GM23338 (cell line): ENCODE measurements around the gene CAMK1. TPM values are rescaled to one million over a fixed set of nuclear protein-coding genes. Genes with fewer than 3 reads are reported as not detected.

Experiments
- ATAC-seq: fragments of 200-7000 bp; cut with Tn5 transposase; 3 replicates; pipeline ENCODE4 v1.9.1; 2020
- DNase-seq: peaks from one replicate; pipeline ENCODE4 v3.0.0-alpha.2; 2015; ENCODE audit warnings: low spot score
- H2AFZ ChIP-seq: fragments of 200-600 bp; sonication (generic); 2 replicates; pipeline ENCODE4 v1.8.0; 2016; ENCODE audit warnings: antibody characterized with exemption, mild to moderate bottlenecking, moderate library complexity
- H3F3A ChIP-seq: fragments of 200-600 bp; sonication (generic); replicated peaks from 2 replicates; pipeline ENCODE4 v1.8.0; 2017; ENCODE audit warnings: antibody characterized with exemption, mixed run types, low read depth
- H3K27ac ChIP-seq: fragments of 200-600 bp; sonication (generic); 2 replicates; pipeline ENCODE4 v1.6.1; 2016; ENCODE audit warnings: low read depth
- H3K27me3 ChIP-seq: fragments of 200-600 bp; sonication (generic); 2 replicates; pipeline ENCODE4 v1.8.0; 2016; ENCODE audit warnings: mild to moderate bottlenecking, mixed run types, moderate library complexity; ENCODE audit not compliant: insufficient read depth
- H3K36me3 ChIP-seq: fragments of 200-600 bp; sonication (generic); 2 replicates; pipeline ENCODE4 v1.8.0; 2016; ENCODE audit warnings: mild to moderate bottlenecking; ENCODE audit not compliant: insufficient read depth
- H3K4me1 ChIP-seq: fragments of 200-600 bp; sonication (generic); 2 replicates; pipeline ENCODE4 v1.8.0; 2016; ENCODE audit warnings: mild to moderate bottlenecking, moderate library complexity; ENCODE audit not compliant: insufficient read depth
- H3K4me2 ChIP-seq: fragments of 200-600 bp; sonication (generic); 2 replicates; pipeline ENCODE4 v1.7.1; 2017; ENCODE audit warnings: mixed run types
- H3K4me3 ChIP-seq: fragments of 200-600 bp; sonication (generic); 2 replicates; pipeline ENCODE4 v1.6.1; 2016; ENCODE audit warnings: mixed run types
- H3K79me2 ChIP-seq: fragments of 200-600 bp; sonication (generic); replicated peaks from 2 replicates; pipeline ENCODE4 v1.8.0; 2017; ENCODE audit warnings: mild to moderate bottlenecking; ENCODE audit not compliant: insufficient read depth
- H3K9me2 ChIP-seq: fragments of 200-600 bp; sonication (generic); 2 replicates; pipeline ENCODE4 v1.8.0; 2017; ENCODE audit not compliant: insufficient read depth
- H4K20me1 ChIP-seq: fragments of 200-600 bp; sonication (generic); replicated peaks from 2 replicates; pipeline ENCODE4 v1.8.0; 2017; ENCODE audit warnings: mild to moderate bottlenecking; ENCODE audit not compliant: insufficient read depth
- H3K27ac Mint-ChIP-seq: 2 replicates; pipeline ENCODE4 v1.8.0; 2020; ENCODE audit warnings: inconsistent platforms, mild to moderate bottlenecking, moderate library complexity, mixed read lengths
- H3K27me3 Mint-ChIP-seq: 3 replicates; pipeline ENCODE4 v1.8.0; 2022; ENCODE audit warnings: low read depth, mild to moderate bottlenecking, moderate library complexity, mixed read lengths, inconsistent platforms; ENCODE audit not compliant: insufficient read depth, poor library complexity
- H3K36me3 Mint-ChIP-seq: 3 replicates; pipeline ENCODE4 v1.8.0; 2021; ENCODE audit warnings: low read depth, mild to moderate bottlenecking, inconsistent platforms, moderate library complexity, mixed read lengths
- H3K4me1 Mint-ChIP-seq: 3 replicates; pipeline ENCODE4 v1.8.0; 2020; ENCODE audit warnings: mild to moderate bottlenecking, inconsistent platforms, mixed read lengths
- H3K4me3 Mint-ChIP-seq: 3 replicates; pipeline ENCODE4 v1.8.0; 2021; ENCODE audit warnings: moderate library complexity, mild to moderate bottlenecking, inconsistent platforms, mixed read lengths
- H3K9me3 Mint-ChIP-seq: 3 replicates; pipeline ENCODE4 v1.8.0; 2020; ENCODE audit warnings: moderate library complexity, mild to moderate bottlenecking, inconsistent platforms, mixed read lengths
- EZH2 ChIP-seq: fragments of 200-600 bp; sonication (generic); IDR thresholded peaks from one replicate; pipeline ENCODE4 v1.8.0; 2017; ENCODE audit warnings: antibody characterized with exemption, mild to moderate bottlenecking, low read depth; ENCODE audit not compliant: unreplicated experiment
- EZH2phosphoT487 ChIP-seq: fragments of 200-600 bp; sonication (generic); IDR thresholded peaks from one replicate; pipeline ENCODE4 v1.8.1; 2018; ENCODE audit warnings: antibody characterized with exemption; ENCODE audit not compliant: unreplicated experiment
- JUNB ChIP-seq: IDR thresholded peaks from one replicate; pipeline ENCODE4 v1.6.1; 2016; ENCODE audit warnings: antibody characterized with exemption; ENCODE audit not compliant: unreplicated experiment
- NANOG ChIP-seq: IDR thresholded peaks from 2 replicates; pipeline ENCODE4 v1.6.1; 2016; ENCODE audit warnings: antibody characterized with exemption, borderline replicate concordance
- POLR2AphosphoS5 ChIP-seq: IDR thresholded peaks from 2 replicates; pipeline ENCODE4 v1.6.1; 2016; ENCODE audit warnings: antibody characterized with exemption, low read depth
- STAT1 ChIP-seq: IDR thresholded peaks from one replicate; pipeline ENCODE4 v1.6.1; 2016; ENCODE audit warnings: antibody characterized with exemption; ENCODE audit not compliant: unreplicated experiment
- ZNF331 ChIP-seq: fragments of 250-450 bp; sonication (Bioruptor Pico); IDR thresholded peaks from 2 replicates; pipeline ENCODE4 v1.5.0; 2020; ENCODE audit warnings: low read depth, mild to moderate bottlenecking, moderate library complexity
- polyA plus RNA-seq: library from polyadenylated mRNA; unstranded; fragments of >200 nt; fragmentation: Nextera tagmentation; extraction: Ambion mirVana; gene quantifications from 2 replicates; pipeline ENCODE4 v1.2.1, GENCODE V29; 2016
- total RNA-seq: library from RNA; depleted of rRNA; stranded (reverse); fragments of >200 nt; shearing (Covaris generic); gene quantifications from 2 replicates; pipeline ENCODE4 v1.2.3, GENCODE V29; 2014
- TF ChIP-seq, protein P1 (sequence below): fragments of 250-450 bp; sonication (Bioruptor Pico); IDR thresholded peaks from 2 replicates; pipeline ENCODE4 v1.5.0; 2020; ENCODE audit warnings: mild to moderate bottlenecking, moderate library complexity
- TF ChIP-seq, protein P2 (sequence below), 2 experiments: fragments of 200-600 bp in 1 of 2; sonication (generic) in 1 of 2; conservative IDR thresholded peaks; 2 replicates each; pipeline versions ENCODE4 v1.5.1 to v1.6.1; 2016 to 2017; ENCODE audit warnings: antibody characterized with exemption in 2 of 2, low read depth in 2 of 2, mild to moderate bottlenecking in 2 of 2, moderate library complexity in 1 of 2
- TF ChIP-seq, protein P3 (sequence below): IDR thresholded peaks from one replicate; pipeline ENCODE4 v1.6.1; 2018; ENCODE audit warnings: antibody characterized with exemption; ENCODE audit not compliant: unreplicated experiment

CAMK1 gene
- total and polyA plus RNA-seq, 2 experiments from 2014 or later: 4.4 TPM

DNA sequence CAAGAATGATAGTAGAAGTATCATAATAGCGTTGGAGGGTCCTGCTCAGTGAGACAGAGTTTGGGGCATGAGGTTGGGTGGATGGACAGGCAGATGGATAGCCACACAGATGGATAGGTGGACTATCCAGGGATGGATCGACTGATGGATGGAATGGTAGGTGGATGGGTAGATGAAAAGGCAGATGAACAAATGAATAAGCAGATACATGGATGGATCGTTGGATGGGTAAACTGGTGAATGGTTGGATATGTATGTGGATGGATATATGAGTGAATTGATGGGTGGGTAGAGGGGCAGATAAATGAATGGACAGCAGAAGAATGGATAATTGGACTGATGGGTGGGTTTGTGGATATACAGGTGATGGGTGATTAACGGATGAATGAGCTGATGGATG, 56.6 kb downstream of the CAMK1 start:
- peaks cover 5% of the 10 kb centered on the region; the same call in 2 of the 3 replicates for H3K4me1 Mint-ChIP-seq
- no peak for TF ChIP-seq POLR2AphosphoS5
- TF ChIP-seq ZNF331: no peak
- TF ChIP-seq EZH2: no peak
- no peak for TF ChIP-seq EZH2phosphoT487
- TF ChIP-seq JUNB: no peak
- TF ChIP-seq STAT1: no peak
- TF ChIP-seq, protein P1, sequence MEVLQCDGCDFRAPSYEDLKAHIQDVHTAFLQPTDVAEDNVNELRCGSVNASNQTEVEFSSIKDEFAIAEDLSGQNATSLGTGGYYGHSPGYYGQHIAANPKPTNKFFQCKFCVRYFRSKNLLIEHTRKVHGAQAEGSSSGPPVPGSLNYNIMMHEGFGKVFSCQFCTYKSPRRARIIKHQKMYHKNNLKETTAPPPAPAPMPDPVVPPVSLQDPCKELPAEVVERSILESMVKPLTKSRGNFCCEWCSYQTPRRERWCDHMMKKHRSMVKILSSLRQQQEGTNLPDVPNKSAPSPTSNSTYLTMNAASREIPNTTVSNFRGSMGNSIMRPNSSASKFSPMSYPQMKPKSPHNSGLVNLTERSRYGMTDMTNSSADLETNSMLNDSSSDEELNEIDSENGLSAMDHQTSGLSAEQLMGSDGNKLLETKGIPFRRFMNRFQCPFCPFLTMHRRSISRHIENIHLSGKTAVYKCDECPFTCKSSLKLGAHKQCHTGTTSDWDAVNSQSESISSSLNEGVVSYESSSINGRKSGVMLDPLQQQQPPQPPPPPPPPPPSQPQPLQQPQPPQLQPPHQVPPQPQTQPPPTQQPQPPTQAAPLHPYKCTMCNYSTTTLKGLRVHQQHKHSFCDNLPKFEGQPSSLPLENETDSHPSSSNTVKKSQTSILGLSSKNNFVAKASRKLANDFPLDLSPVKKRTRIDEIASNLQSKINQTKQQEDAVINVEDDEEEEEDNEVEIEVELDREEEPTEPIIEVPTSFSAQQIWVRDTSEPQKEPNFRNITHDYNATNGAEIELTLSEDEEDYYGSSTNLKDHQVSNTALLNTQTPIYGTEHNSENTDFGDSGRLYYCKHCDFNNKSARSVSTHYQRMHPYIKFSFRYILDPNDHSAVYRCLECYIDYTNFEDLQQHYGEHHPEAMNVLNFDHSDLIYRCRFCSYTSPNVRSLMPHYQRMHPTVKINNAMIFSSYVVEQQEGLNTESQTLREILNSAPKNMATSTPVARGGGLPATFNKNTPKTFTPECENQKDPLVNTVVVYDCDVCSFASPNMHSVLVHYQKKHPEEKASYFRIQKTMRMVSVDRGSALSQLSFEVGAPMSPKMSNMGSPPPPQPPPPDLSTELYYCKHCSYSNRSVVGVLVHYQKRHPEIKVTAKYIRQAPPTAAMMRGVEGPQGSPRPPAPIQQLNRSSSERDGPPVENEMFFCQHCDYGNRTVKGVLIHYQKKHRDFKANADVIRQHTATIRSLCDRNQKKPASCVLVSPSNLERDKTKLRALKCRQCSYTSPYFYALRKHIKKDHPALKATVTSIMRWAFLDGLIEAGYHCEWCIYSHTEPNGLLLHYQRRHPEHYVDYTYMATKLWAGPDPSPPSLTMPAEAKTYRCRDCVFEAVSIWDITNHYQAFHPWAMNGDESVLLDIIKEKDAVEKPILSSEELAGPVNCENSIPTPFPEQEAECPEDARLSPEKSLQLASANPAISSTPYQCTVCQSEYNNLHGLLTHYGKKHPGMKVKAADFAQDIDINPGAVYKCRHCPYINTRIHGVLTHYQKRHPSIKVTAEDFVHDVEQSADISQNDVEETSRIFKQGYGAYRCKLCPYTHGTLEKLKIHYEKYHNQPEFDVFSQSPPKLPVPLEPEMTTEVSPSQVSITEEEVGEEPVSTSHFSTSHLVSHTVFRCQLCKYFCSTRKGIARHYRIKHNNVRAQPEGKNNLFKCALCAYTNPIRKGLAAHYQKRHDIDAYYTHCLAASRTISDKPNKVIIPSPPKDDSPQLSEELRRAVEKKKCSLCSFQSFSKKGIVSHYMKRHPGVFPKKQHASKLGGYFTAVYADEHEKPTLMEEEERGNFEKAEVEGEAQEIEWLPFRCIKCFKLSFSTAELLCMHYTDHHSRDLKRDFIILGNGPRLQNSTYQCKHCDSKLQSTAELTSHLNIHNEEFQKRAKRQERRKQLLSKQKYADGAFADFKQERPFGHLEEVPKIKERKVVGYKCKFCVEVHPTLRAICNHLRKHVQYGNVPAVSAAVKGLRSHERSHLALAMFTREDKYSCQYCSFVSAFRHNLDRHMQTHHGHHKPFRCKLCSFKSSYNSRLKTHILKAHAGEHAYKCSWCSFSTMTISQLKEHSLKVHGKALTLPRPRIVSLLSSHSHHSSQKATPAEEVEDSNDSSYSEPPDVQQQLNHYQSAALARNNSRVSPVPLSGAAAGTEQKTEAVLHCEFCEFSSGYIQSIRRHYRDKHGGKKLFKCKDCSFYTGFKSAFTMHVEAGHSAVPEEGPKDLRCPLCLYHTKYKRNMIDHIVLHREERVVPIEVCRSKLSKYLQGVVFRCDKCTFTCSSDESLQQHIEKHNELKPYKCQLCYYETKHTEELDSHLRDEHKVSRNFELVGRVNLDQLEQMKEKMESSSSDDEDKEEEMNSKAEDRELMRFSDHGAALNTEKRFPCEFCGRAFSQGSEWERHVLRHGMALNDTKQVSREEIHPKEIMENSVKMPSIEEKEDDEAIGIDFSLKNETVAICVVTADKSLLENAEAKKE (CRISPR knock-in tag): no peak
- TF ChIP-seq NANOG: no peak
- H3K9me2 ChIP-seq: no peaks in the 10 kb centered on the region
- no peaks in the 10 kb centered on the region for H3K4me1 ChIP-seq
- H3K27ac Mint-ChIP-seq: no peak overlapping the region
- no peaks in the 10 kb centered on the region for H3K79me2 ChIP-seq
- DNase-seq (no peak), ATAC-seq (no peak)
- peaks cover 3% of the 10 kb centered on the region for H3K27me3 Mint-ChIP-seq
- no peaks in the 10 kb centered on the region for H3F3A ChIP-seq
- H3K4me3 Mint-ChIP-seq: no peak overlapping the region
- no peaks in the 10 kb centered on the region for H3K9me3 Mint-ChIP-seq
- H3K36me3 ChIP-seq: no peaks in the 10 kb centered on the region
- no peaks in the 10 kb centered on the region; the same call in 2 of the 3 replicates for H3K36me3 Mint-ChIP-seq
- H4K20me1 ChIP-seq: no peaks in the 10 kb centered on the region
- H3K27ac ChIP-seq: no peak overlapping the region
- H2AFZ ChIP-seq: no peak overlapping the region
- no peak overlapping the region for H3K4me3 ChIP-seq
- no peak overlapping the region for H3K4me2 ChIP-seq
- H3K27me3 ChIP-seq: no peaks in the 10 kb centered on the region

DNA sequence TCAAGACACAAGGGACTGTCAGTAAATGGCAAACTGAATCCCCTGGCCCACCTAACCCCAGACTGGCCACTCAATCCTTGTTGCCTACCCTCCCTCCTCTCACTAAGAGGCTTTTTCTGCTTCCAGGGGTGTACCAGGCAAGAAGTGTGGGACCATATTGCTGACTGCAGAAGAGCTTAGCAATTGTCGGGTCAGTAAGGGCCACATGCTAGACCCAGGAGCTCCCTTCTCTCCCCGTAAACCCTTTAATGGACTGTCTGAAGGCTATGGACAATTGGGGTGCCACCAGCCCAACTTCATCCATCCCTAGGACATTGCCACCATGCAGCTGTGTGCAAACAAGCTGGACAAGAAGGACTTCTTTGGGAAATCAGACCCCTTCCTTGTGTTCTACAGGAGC, 57.3 kb downstream of the CAMK1 start:
- no peaks in the 10 kb centered on the region for H3K9me3 Mint-ChIP-seq
- H3K27me3 Mint-ChIP-seq: peaks cover 3% of the 10 kb centered on the region
- TF ChIP-seq ZNF331: no peak
- TF ChIP-seq EZH2phosphoT487: no peak
- TF ChIP-seq, protein P2, sequence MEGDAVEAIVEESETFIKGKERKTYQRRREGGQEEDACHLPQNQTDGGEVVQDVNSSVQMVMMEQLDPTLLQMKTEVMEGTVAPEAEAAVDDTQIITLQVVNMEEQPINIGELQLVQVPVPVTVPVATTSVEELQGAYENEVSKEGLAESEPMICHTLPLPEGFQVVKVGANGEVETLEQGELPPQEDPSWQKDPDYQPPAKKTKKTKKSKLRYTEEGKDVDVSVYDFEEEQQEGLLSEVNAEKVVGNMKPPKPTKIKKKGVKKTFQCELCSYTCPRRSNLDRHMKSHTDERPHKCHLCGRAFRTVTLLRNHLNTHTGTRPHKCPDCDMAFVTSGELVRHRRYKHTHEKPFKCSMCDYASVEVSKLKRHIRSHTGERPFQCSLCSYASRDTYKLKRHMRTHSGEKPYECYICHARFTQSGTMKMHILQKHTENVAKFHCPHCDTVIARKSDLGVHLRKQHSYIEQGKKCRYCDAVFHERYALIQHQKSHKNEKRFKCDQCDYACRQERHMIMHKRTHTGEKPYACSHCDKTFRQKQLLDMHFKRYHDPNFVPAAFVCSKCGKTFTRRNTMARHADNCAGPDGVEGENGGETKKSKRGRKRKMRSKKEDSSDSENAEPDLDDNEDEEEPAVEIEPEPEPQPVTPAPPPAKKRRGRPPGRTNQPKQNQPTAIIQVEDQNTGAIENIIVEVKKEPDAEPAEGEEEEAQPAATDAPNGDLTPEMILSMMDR (conservative IDR thresholded peaks at IDR 0.05; ENCODE audit: low read depth in 2 of 2): no peak
- TF ChIP-seq, protein P3, sequence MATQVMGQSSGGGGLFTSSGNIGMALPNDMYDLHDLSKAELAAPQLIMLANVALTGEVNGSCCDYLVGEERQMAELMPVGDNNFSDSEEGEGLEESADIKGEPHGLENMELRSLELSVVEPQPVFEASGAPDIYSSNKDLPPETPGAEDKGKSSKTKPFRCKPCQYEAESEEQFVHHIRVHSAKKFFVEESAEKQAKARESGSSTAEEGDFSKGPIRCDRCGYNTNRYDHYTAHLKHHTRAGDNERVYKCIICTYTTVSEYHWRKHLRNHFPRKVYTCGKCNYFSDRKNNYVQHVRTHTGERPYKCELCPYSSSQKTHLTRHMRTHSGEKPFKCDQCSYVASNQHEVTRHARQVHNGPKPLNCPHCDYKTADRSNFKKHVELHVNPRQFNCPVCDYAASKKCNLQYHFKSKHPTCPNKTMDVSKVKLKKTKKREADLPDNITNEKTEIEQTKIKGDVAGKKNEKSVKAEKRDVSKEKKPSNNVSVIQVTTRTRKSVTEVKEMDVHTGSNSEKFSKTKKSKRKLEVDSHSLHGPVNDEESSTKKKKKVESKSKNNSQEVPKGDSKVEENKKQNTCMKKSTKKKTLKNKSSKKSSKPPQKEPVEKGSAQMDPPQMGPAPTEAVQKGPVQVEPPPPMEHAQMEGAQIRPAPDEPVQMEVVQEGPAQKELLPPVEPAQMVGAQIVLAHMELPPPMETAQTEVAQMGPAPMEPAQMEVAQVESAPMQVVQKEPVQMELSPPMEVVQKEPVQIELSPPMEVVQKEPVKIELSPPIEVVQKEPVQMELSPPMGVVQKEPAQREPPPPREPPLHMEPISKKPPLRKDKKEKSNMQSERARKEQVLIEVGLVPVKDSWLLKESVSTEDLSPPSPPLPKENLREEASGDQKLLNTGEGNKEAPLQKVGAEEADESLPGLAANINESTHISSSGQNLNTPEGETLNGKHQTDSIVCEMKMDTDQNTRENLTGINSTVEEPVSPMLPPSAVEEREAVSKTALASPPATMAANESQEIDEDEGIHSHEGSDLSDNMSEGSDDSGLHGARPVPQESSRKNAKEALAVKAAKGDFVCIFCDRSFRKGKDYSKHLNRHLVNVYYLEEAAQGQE: no peak
- TF ChIP-seq STAT1: no peak

More for the DNA sequence above, 57.3 kb downstream of the CAMK1 start:
- Histone ChIP-seq H3K79me2 (no peaks in the 10 kb centered on the region), H2AFZ (no peak overlapping the region), H3K4me3 (no peak overlapping the region), H3K4me2 (no peak overlapping the region), H4K20me1 (no peaks in the 10 kb centered on the region), H3F3A (no peaks in the 10 kb centered on the region), H3K27ac (no peak overlapping the region), H3K9me2 (no peaks in the 10 kb centered on the region), H3K36me3 (no peaks in the 10 kb centered on the region), H3K27me3 (no peaks in the 10 kb centered on the region), H3K4me1 (no peaks in the 10 kb centered on the region)
- H3K36me3 Mint-ChIP-seq: no peaks in the 10 kb centered on the region; the same call in 2 of the 3 replicates
- ATAC-seq (no peak), DNase-seq (no peak)
- H3K4me1 Mint-ChIP-seq: peaks cover 5% of the 10 kb centered on the region; the same call in 2 of the 3 replicates
- H3K4me3 Mint-ChIP-seq: no peak overlapping the region
- no peak overlapping the region for H3K27ac Mint-ChIP-seq
